ENCODE data around the gene TIMM13.

DNA sequence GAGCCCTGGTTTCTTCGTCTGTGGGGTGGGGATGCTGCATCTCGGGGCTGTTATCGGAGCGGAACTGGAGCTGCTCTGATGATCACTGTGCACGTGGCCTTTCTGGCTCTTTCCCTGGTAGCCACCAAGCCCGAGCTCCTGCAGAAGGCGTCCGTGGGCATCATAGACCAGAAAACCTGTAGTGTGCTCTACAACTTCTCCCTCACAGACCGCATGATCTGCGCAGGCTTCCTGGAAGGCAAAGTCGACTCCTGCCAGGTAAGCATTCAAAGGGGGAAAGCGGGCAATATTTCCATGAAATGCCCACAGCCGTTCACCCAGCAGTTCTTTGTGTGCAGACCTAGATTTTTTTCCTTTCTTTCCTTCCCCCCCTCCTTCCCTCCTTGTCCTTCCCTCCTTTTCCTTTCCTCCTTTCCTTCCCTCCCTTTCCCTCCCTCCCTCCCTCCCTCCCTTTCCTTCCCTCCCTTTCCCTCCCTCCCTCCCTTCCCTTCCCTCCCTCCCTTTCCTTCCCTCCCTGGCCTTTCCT lies 9.4 kb downstream of the TIMM13 start:
- TF ChIP-seq, protein P1, sequence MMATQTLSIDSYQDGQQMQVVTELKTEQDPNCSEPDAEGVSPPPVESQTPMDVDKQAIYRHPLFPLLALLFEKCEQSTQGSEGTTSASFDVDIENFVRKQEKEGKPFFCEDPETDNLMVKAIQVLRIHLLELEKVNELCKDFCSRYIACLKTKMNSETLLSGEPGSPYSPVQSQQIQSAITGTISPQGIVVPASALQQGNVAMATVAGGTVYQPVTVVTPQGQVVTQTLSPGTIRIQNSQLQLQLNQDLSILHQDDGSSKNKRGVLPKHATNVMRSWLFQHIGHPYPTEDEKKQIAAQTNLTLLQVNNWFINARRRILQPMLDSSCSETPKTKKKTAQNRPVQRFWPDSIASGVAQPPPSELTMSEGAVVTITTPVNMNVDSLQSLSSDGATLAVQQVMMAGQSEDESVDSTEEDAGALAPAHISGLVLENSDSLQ (IDR thresholded peaks at IDR 0.05), result no peak
- TF ChIP-seq SUZ12 (IDR thresholded peaks at IDR 0.05), result no peak
- TF ChIP-seq BHLHE40 (IDR thresholded peaks at IDR 0.05; ENCODE audit: borderline replicate concordance), result no peak
- TF ChIP-seq CTBP1 (IDR thresholded peaks at IDR 0.05; ENCODE audit: borderline replicate concordance), result no peak
- TF ChIP-seq FOXA1 (IDR thresholded peaks at IDR 0.05), result no peak
- TF ChIP-seq FOXM1 (IDR thresholded peaks at IDR 0.05; ENCODE audit: borderline replicate concordance), result no peak
- TF ChIP-seq TARDBP (IDR thresholded peaks at IDR 0.05), result no peak
- TF ChIP-seq SP1 (IDR thresholded peaks at IDR 0.05), result no peak
- TF ChIP-seq FOXK2 (IDR thresholded peaks at IDR 0.05), result no peak
- no peak for TF ChIP-seq HDGF (IDR thresholded peaks at IDR 0.05; ENCODE audit: borderline replicate concordance)
- no peak for TF ChIP-seq L3MBTL2 (conservative IDR thresholded peaks at IDR 0.05)
- no peak for TF ChIP-seq ZNF384 (IDR thresholded peaks at IDR 0.05)
- TF ChIP-seq LEF1 (IDR thresholded peaks at IDR 0.05; ENCODE audit: borderline replicate concordance), result no peak
- TF ChIP-seq ELF4 (IDR thresholded peaks at IDR 0.05), result no peak

Data from HEK293T (cell line).